Parathyroid adenoma (tissue), 2 donors: ENCODE results near the gene TTN.

ENCODE experiments used
- H2AFZ ChIP-seq: fragments of 300-600 bp; sonication (generic); one replicate; pipeline ENCODE4 v1.7.0; 2017; ENCODE audit warnings: antibody characterized with exemption, mild to moderate bottlenecking
- H3K27ac ChIP-seq: fragments of 300-600 bp; sonication (generic); one replicate; pipeline ENCODE4 v1.7.0; 2017
- H3K27me3 ChIP-seq: fragments of 300-600 bp; sonication (generic); one replicate; pipeline ENCODE4 v1.7.0; 2017; ENCODE audit warnings: low read length; ENCODE audit not compliant: control insufficient read depth, insufficient read depth
- H3K36me3 ChIP-seq: fragments of 300-600 bp; sonication (generic); one replicate; pipeline ENCODE4 v1.7.0; 2017; ENCODE audit warnings: low read length; ENCODE audit not compliant: control insufficient read depth, insufficient read depth
- H3K4me1 ChIP-seq: fragments of 300-600 bp; sonication (generic); one replicate; pipeline ENCODE4 v1.7.0; 2017; ENCODE audit warnings: control low read depth
- H3K4me2 ChIP-seq: fragments of 300-600 bp; sonication (generic); one replicate; pipeline ENCODE4 v1.7.0; 2017; ENCODE audit warnings: low read length
- H3K4me3 ChIP-seq: fragments of 300-600 bp; sonication (generic); one replicate; pipeline ENCODE4 v1.7.0; 2017; ENCODE audit warnings: low read depth, low read length
- H3K79me2 ChIP-seq: fragments of 300-600 bp; sonication (generic); one replicate; pipeline ENCODE4 v1.7.0; 2017; ENCODE audit warnings: control low read depth
- H3K9ac ChIP-seq: fragments of 300-600 bp; sonication (generic); one replicate; pipeline ENCODE4 v1.7.0; 2017; ENCODE audit warnings: mild to moderate bottlenecking
- H3K9me3 ChIP-seq: fragments of 300-600 bp; sonication (generic); one replicate; pipeline ENCODE4 v1.7.0; 2017; ENCODE audit warnings: low read length; ENCODE audit not compliant: control insufficient read depth
- TF ChIP-seq, protein P1 (sequence below): fragments of 300-600 bp; sonication (generic); IDR thresholded peaks from one replicate; pipeline ENCODE4 v1.7.0; 2017; ENCODE audit warnings: antibody characterized with exemption, mild to moderate bottlenecking
- donor health status: primary hyperparathyroidism.

The TTN gene

DNA sequence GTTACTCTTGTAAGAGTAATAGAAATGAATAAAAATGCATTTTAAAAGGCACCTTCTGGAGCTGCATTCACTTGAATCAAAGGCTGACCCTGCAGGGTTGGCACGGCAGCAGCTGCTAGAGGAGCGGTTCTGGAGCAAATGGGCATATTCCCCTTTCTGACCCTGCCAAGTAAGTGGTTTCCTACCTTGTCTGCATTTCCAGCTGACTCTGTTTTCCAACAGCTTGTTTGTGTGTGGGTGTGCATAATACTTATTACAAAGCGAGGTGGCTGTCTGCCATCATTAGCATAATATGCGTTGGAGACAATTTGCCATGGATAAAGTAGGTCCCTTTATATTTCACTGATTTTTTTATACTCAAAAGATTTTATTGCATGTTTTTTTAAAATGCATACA lies 21.3 kb upstream of the TTN start:
- TF ChIP-seq, protein P1, sequence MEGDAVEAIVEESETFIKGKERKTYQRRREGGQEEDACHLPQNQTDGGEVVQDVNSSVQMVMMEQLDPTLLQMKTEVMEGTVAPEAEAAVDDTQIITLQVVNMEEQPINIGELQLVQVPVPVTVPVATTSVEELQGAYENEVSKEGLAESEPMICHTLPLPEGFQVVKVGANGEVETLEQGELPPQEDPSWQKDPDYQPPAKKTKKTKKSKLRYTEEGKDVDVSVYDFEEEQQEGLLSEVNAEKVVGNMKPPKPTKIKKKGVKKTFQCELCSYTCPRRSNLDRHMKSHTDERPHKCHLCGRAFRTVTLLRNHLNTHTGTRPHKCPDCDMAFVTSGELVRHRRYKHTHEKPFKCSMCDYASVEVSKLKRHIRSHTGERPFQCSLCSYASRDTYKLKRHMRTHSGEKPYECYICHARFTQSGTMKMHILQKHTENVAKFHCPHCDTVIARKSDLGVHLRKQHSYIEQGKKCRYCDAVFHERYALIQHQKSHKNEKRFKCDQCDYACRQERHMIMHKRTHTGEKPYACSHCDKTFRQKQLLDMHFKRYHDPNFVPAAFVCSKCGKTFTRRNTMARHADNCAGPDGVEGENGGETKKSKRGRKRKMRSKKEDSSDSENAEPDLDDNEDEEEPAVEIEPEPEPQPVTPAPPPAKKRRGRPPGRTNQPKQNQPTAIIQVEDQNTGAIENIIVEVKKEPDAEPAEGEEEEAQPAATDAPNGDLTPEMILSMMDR = no peak
- H3K9me3 ChIP-seq = no peaks in the 10 kb centered on the region
- H3K27ac ChIP-seq = no peak overlapping the region
- no peaks in the 10 kb centered on the region for H3K36me3 ChIP-seq
- H3K27me3 ChIP-seq = no peaks in the 10 kb centered on the region
- no peak overlapping the region for H3K4me3 ChIP-seq
- H3K4me2 ChIP-seq = no peak overlapping the region
- H2AFZ ChIP-seq = no peak overlapping the region
- H3K4me1 ChIP-seq = no peaks in the 10 kb centered on the region
- no peaks in the 10 kb centered on the region for H3K79me2 ChIP-seq
- H3K9ac ChIP-seq = no peak overlapping the region

DNA sequence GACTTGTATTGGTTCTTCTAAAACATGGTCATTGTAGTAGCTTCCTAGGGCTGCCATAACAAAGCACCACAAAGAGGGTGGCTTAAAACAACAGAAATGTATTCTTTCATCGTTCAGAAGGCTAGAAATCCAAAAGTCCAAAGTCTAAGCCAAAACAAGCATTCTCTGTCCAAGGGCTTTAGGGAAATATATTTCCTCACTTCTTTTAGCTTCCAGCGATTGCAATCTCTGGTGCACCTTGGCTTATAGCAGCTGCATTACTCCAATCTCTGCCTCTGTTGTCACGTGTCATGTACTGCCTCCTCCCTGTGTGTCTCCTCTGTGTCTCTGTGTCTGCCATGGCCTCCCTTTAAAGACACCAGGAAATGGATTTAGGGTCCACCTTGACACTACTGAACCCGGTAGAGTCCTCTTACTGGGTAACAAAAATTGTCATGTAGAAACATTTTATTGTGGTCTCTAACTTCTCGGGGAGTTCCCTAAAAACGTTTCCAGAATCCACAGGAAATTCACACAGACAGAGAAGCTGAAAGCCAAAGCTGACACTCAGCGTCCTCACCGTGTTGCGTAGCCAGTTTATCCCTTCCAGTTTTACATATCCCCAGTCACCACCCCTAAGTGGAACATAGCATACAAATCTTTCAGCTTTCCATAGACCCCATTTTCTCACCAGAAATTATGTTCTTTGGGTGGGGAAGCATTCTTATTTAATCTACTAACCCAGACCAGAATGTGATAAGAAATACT lies 20.7 kb upstream of the TTN start:
- Histone ChIP-seq H3K27me3 (no peaks in the 10 kb centered on the region), H2AFZ (no peak overlapping the region), H3K79me2 (no peaks in the 10 kb centered on the region), H3K4me2 (no peak overlapping the region), H3K9ac (no peak overlapping the region), H3K36me3 (no peaks in the 10 kb centered on the region), H3K4me1 (no peaks in the 10 kb centered on the region), H3K9me3 (no peaks in the 10 kb centered on the region), H3K4me3 (no peak overlapping the region), H3K27ac (no peak overlapping the region)
- TF ChIP-seq, protein P1 = no peak

DNA sequence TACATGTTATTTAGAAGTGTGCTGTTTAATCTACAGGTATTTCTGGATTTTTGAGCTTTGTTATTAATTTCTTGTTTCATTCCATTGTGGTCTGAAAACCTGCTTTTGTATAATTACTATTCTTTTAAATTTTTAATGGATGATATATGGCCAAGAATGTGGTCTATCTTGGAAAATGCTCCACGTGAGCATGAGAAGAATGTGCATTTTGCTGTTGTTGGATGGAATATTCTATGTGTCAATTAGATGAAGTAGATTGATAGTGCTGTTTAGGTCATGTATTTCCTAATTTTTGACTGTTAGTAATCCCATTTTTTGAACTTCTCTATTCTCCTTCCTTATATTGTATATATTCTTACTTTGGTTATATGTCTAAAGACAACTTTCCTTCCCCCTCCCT lies 19.9 kb upstream of the TTN start:
- H3K79me2 ChIP-seq = no peaks in the 10 kb centered on the region
- no peaks in the 10 kb centered on the region for H3K36me3 ChIP-seq
- H3K4me3 ChIP-seq = no peak overlapping the region
- no peak overlapping the region for H3K4me2 ChIP-seq
- no peaks in the 10 kb centered on the region for H3K27me3 ChIP-seq
- no peaks in the 10 kb centered on the region for H3K4me1 ChIP-seq
- no peak overlapping the region for H3K27ac ChIP-seq
- TF ChIP-seq, protein P1 = no peak
- H3K9ac ChIP-seq = no peak overlapping the region
- no peak overlapping the region for H2AFZ ChIP-seq
- no peaks in the 10 kb centered on the region for H3K9me3 ChIP-seq

DNA sequence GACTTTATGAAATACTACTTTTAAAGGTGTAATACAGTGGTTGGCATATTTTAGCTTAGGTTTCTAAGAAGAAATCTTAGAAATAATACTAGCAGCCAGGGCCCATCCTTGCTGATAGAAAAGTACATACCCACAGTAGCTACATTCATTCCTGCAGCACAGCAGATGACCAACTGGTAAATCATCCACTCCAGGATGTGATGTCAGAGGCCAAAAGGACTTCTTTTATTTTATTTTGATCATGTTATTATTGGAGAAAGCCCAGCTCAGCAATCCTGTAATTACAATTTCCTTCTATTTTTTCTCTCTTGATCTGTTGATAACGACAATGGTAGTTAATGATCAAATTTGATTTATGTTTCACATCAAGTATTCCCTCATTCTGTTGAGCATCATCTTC lies 18.0 kb upstream of the TTN start:
- Histone ChIP-seq H3K79me2 (no peaks in the 10 kb centered on the region), H3K27ac (no peak overlapping the region), H3K36me3 (no peaks in the 10 kb centered on the region), H3K27me3 (no peaks in the 10 kb centered on the region), H2AFZ (no peak overlapping the region), H3K9me3 (no peaks in the 10 kb centered on the region), H3K4me2 (no peak overlapping the region), H3K4me3 (no peak overlapping the region), H3K4me1 (no peaks in the 10 kb centered on the region), H3K9ac (no peak overlapping the region)
- TF ChIP-seq, protein P1 = no peak

DNA sequence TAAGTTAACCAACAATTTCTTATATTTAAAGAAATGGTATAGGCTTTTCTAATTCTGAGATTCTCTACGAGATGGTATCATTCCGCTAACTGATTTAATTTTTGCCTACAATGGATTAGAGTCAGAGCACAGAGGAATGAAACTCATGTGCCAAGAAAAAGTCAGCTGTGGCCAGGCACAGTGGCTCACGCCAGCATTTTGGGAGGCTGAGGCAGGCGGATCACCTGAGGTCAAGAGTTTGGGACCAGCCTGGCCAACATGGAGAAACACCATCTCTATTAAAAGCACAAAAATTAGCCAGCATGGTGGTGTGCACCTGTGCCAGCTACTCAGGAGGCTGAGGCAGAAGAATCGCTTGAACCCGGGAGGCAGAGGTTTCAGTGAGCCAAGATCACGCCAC lies 17.0 kb upstream of the TTN start:
- no peak overlapping the region for H3K27ac ChIP-seq
- no peaks in the 10 kb centered on the region for H3K9me3 ChIP-seq
- no peaks in the 10 kb centered on the region for H3K4me1 ChIP-seq
- no peak overlapping the region for H3K4me3 ChIP-seq
- H2AFZ ChIP-seq = no peak overlapping the region
- H3K9ac ChIP-seq = no peak overlapping the region
- TF ChIP-seq, protein P1 = no peak
- H3K36me3 ChIP-seq = no peaks in the 10 kb centered on the region
- no peak overlapping the region for H3K4me2 ChIP-seq
- no peaks in the 10 kb centered on the region for H3K79me2 ChIP-seq
- H3K27me3 ChIP-seq = no peaks in the 10 kb centered on the region
